OCI-LY1 (cell line): ENCODE data around the gene ZNF135.

Experiments
- H2AFZ ChIP-seq: fragments of 200-600 bp; sonication (generic), shearing (Covaris generic); 2 replicates; pipeline ENCODE4 v1.6.0; 2014; ENCODE audit warnings: antibody characterized with exemption, mild to moderate bottlenecking, low read length
- H3F3A ChIP-seq: fragments of 200-600 bp; sonication (generic), shearing (Covaris generic); 2 replicates; pipeline ENCODE4 v1.6.0; 2014; ENCODE audit warnings: mild to moderate bottlenecking, antibody characterized with exemption, low read length, moderate library complexity; ENCODE audit not compliant: insufficient read depth
- H3K27ac ChIP-seq: fragments of 200-600 bp; sonication (generic); 2 replicates; pipeline ENCODE4 v1.5.1; 2014; ENCODE audit warnings: low read length, mixed run types, mild to moderate bottlenecking, low read depth; ENCODE audit not compliant: poor library complexity, severe bottlenecking
- H3K27me3 ChIP-seq: fragments of 200-600 bp; sonication (generic); 2 replicates; pipeline ENCODE4 v1.6.0; 2014; ENCODE audit warnings: antibody characterized with exemption, mild to moderate bottlenecking, low read length, moderate library complexity; ENCODE audit not compliant: insufficient read depth
- H3K36me3 ChIP-seq: fragments of 200-600 bp; sonication (generic); 2 replicates; pipeline ENCODE4 v1.6.1; 2014; ENCODE audit warnings: mild to moderate bottlenecking, antibody characterized with exemption, low read length, moderate library complexity, mixed read lengths; ENCODE audit not compliant: insufficient read depth
- H3K4me1 ChIP-seq: fragments of 200-600 bp; sonication (generic); 2 replicates; pipeline ENCODE4 v1.5.1; 2014; ENCODE audit warnings: mild to moderate bottlenecking, low read length, moderate library complexity; ENCODE audit not compliant: insufficient read depth, severe bottlenecking
- H3K4me2 ChIP-seq: fragments of 200-600 bp; sonication (generic), shearing (Covaris generic); 2 replicates; pipeline ENCODE4 v1.6.1; 2014; ENCODE audit warnings: low read length
- H3K4me3 ChIP-seq: fragments of 200-600 bp; sonication (generic); 2 replicates; pipeline ENCODE4 v1.5.1; 2014; ENCODE audit warnings: low read length, low read depth, mild to moderate bottlenecking, mixed read lengths; ENCODE audit not compliant: poor library complexity, severe bottlenecking
- H3K79me2 ChIP-seq: fragments of 200-600 bp; shearing (Covaris generic); 2 replicates; pipeline ENCODE4 v1.6.1; 2016; ENCODE audit warnings: mixed run types, low read length, mixed read lengths; ENCODE audit not compliant: insufficient read depth
- H3K9ac ChIP-seq: fragments of 200-600 bp; sonication (generic), shearing (Covaris generic); 2 replicates; pipeline ENCODE4 v1.6.1; 2014; ENCODE audit warnings: mild to moderate bottlenecking, low read length, mixed read lengths
- H3K9me2 ChIP-seq: fragments of 200-600 bp; sonication (generic), shearing (Covaris generic); 2 replicates; pipeline ENCODE4 v1.6.1; 2014; ENCODE audit warnings: low read depth, mild to moderate bottlenecking, low read length, mixed read lengths
- H3K9me3 ChIP-seq: fragments of 200-600 bp; shearing (Covaris generic); 2 replicates; pipeline ENCODE4 v1.6.1; 2014; ENCODE audit warnings: low read length, mixed read lengths
- H4K20me1 ChIP-seq: fragments of 200-600 bp; sonication (generic), shearing (Covaris generic); 2 replicates; pipeline ENCODE4 v1.6.0; 2016; ENCODE audit warnings: mild to moderate bottlenecking, low read length; ENCODE audit not compliant: insufficient read depth
- CTCF ChIP-seq: fragments of 200-600 bp; sonication (generic), shearing (Covaris generic); IDR thresholded peaks from 2 replicates; pipeline ENCODE4 v1.5.1; 2017; ENCODE audit warnings: mild to moderate bottlenecking, antibody characterized with exemption, low read length, moderate library complexity, mixed read lengths
- EZH2 ChIP-seq: fragments of 200-600 bp; sonication (generic), shearing (Covaris generic); IDR thresholded peaks from 2 replicates; pipeline ENCODE4 v1.8.0; 2017; ENCODE audit warnings: borderline replicate concordance, mixed run types, mild to moderate bottlenecking, antibody characterized with exemption, low read length, moderate library complexity, mixed read lengths

Gene ZNF135

GRCh38 chr19:58045411-58046050, 13.6 kb upstream of the ZNF135 start:
- TF ChIP-seq CTCF (no peak), EZH2 (no peak)
- Histone ChIP-seq H3K4me3 (no peak overlapping the region), H3F3A (no peaks in the 10 kb centered on the region), H3K4me2 (no peak overlapping the region), H3K36me3 (no peaks in the 10 kb centered on the region), H2AFZ (no peak overlapping the region), H4K20me1 (no peaks in the 10 kb centered on the region), H3K9me2 (no peaks in the 10 kb centered on the region), H3K27me3 (no peaks in the 10 kb centered on the region), H3K9me3 (no peaks in the 10 kb centered on the region), H3K27ac (no peak overlapping the region), H3K9ac (no peak overlapping the region), H3K4me1 (no peaks in the 10 kb centered on the region), H3K79me2 (no peaks in the 10 kb centered on the region)

DNA sequence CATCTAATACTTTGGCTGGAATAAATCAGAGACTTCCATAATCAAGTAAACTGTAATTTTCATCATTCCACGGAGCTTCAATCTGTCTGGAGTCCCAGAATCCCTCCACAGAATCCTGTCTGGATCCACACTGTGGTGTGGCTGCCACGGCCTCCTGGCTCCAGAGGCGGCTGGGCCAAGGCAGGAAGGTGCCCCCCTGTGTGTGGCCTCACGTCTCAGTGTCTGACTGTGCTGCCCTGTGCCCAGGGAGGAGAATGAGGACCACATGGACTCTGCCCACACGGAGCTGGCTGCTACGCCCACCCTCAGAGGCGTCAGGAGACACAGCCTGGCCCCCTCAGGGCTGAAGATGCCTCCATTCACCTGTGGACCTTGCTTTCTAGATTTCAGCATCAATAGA, 12.2 kb upstream of the ZNF135 start:
- Histone ChIP-seq H3K27me3 (no peaks in the 10 kb centered on the region), H3K27ac (no peak overlapping the region), H3F3A (no peaks in the 10 kb centered on the region), H3K79me2 (no peaks in the 10 kb centered on the region), H2AFZ (no peak overlapping the region), H3K4me3 (no peak overlapping the region), H3K9me3 (no peaks in the 10 kb centered on the region), H4K20me1 (no peaks in the 10 kb centered on the region), H3K4me2 (no peak overlapping the region), H3K36me3 (no peaks in the 10 kb centered on the region), H3K4me1 (no peaks in the 10 kb centered on the region), H3K9ac (no peak overlapping the region), H3K9me2 (no peaks in the 10 kb centered on the region)
- TF ChIP-seq CTCF (no peak), EZH2 (no peak)

DNA sequence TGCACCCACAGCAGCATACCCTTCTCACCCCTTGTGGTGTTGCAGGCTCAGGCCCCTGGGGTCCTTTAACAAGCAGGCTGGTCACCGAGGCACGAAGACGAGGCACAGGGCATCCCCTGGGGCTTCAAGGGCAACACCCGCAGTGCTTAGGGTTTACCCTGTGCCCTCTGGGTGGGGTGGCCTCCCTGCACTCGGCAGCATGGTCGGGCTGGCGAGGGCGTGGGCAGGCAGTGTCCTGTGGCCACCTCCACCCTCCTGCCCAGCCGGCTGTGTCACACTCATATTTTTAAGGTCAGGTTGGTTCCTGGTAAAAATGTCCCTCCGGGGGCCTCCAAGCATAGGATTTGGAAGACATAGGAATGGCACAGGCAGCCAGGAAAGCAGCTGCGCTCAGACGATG, 11.4 kb upstream of the ZNF135 start:
- no peak for TF ChIP-seq CTCF
- TF ChIP-seq EZH2: no peak
- no peaks in the 10 kb centered on the region for H3K9me2 ChIP-seq
- no peaks in the 10 kb centered on the region for H3K9me3 ChIP-seq
- H3K9ac ChIP-seq: no peak overlapping the region
- H3F3A ChIP-seq: no peaks in the 10 kb centered on the region
- no peaks in the 10 kb centered on the region for H3K79me2 ChIP-seq
- no peak overlapping the region for H2AFZ ChIP-seq
- no peaks in the 10 kb centered on the region for H3K36me3 ChIP-seq
- H3K27me3 ChIP-seq: no peaks in the 10 kb centered on the region
- H3K27ac ChIP-seq: no peak overlapping the region
- H3K4me2 ChIP-seq: no peak overlapping the region
- H3K4me1 ChIP-seq: no peaks in the 10 kb centered on the region
- no peaks in the 10 kb centered on the region for H4K20me1 ChIP-seq
- no peak overlapping the region for H3K4me3 ChIP-seq
